ENCODE measurements around the gene DOCK10. TPM values are rescaled to one million over a fixed set of nuclear protein-coding genes. Genes with fewer than 3 reads are reported as not detected.

Gene DOCK10
- polyA plus RNA-seq, 4 donors: 9.6 to 11.6 (median 10.1) TPM

DNA sequence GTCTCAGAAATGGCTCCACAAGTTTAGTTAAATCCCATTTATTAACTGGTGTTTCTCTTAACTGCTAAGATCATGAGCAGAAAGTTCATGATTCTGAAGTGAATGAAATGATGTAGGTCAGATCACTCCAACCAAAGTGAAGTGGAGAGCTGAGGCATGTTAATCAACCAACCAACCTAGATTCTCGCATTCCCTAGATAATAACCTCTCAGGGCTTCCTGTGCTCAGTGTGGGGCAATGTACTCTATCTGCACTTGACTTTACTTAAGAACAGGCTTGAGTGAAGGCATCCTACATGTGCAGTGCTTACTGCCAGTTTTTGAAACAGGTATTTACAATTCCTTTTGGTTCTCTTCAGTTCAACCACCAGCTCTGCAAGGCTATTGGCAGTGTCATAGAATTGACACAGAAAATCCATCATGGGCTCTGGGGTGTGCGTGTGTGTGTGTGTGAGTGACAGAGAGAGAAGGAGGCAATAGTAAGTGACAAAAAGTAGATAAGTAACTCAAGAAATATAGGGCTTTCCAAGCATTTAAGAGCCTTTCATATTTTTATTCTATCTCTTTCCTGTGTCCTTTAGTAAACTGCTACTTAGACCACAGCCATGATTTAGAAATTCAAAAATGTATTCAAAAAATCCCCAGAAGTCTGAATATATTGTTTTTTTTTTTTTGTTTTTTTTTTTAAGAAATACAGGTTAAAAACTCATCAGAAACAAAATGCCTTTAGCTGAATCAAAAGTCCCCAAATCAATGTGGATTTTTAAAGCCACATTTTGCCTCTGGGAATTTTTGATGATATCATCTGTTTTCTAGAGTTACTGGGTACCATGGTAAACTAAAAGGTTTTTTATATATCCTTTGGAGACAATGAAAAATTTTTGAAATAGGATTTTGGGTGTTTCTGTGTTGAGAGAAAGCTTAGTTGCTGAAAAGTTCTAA, 28.6 kb downstream of the DOCK10 start:
- DNase-seq (ENCODE audit: low read depth in 4 of 4, low spot score in 3 of 4): no peak

- DNase-seq (ENCODE audit: low read depth in 4 of 4, low spot score in 3 of 4): no peak
Observed at GRCh38 chr2:225011585-225011984, 30.7 kb downstream of the DOCK10 start.

DNA sequence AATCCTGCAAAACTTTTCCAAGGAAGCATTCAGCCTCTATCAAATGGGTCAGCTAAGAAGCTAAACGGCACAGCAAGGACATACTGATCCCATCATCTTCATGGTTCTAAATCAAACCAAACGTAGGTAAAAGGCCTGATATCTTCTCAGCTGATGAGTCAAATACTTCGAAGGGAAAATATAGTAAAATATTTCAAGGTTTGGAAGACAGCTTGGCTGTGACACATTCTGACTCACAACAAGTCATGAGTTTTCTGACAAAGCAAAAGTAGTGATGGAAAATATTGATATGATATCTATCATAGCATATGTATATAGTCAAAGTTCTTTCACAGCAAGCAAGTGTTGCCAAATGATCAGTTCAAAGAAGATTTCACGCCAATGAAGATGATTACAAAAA, 31.5 kb downstream of the DOCK10 start:
- DNase-seq (ENCODE audit: low read depth in 4 of 4, low spot score in 3 of 4): no peak

DNA sequence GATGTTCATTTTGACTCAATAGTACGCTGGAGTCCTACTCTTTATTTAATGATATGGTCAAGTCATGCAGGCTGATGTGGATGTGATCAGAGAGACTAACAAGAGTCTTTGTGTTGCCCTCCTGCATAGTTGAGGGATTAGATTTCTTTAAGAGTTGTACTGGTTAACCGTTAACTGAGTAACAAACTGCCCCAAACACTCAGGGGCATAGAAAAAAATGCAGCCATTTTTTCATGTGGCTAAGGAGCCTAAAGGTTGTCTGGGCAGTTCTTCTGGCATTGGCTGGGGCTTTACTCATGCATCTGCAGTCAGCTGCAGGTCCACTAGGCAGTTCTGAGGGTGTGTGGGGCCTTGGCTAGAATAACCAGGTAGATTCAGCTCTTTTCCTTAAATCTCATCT, 32.5 kb downstream of the DOCK10 start:
- DNase-seq (ENCODE audit: low read depth in 4 of 4, low spot score in 3 of 4): no peak

- DNase-seq (ENCODE audit: low read depth in 4 of 4, low spot score in 3 of 4): no peak
Observed at GRCh38 chr2:225008935-225009334, 33.3 kb downstream of the DOCK10 start.

DNA sequence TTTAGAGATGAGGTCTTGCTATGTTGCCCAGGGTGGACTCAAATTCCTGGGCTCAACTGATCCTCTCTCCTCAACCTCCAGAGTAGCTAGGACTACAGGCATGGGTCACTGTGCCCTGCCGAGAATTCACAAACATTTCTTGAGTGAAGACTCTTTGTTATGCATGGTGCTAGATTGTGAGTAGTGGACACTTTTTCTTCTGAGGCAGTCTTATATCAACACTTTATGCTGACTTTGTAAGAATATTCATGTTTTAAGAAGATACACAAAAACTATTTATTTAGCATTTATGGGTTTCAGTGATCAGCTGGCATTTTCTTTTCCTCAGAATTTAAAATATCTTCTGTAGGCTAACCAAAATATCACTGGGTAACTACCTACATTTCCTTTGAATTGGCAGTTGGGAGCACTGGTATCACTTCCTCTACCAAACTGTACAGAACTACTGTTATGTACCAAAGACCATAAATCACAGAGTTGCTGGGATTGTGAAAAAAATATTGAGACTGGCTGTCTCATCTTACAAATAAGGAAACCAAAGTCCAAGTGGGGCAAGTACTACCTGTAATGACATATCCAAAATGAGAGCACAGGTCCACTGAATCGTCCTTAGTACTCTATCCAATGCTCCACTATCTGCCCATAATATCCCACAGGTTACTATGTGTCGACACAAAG, 34.0 kb downstream of the DOCK10 start:
- no peak for DNase-seq (ENCODE audit: low read depth in 4 of 4, low spot score in 3 of 4)

DNA sequence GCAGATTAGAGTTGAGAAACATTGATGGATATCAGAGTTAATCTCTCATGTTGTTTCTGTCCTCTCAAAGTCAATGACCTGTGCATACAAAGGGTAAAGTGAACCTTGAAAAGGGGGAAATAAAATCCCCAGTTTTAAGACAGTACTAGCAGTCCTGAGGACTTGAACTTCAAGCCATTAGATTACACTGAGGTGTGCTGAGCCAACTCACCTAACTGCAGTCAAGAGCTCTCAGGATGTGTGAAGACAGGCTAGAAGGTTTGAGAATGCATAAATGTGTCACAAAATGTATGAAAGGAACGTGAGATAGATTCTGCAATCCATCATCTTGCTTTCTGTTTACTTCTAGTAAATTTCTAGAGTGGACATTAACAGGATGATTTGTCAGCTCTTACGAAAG, 35.5 kb downstream of the DOCK10 start:
- no peak for DNase-seq (ENCODE audit: low read depth in 4 of 4, low spot score in 3 of 4)

DNA sequence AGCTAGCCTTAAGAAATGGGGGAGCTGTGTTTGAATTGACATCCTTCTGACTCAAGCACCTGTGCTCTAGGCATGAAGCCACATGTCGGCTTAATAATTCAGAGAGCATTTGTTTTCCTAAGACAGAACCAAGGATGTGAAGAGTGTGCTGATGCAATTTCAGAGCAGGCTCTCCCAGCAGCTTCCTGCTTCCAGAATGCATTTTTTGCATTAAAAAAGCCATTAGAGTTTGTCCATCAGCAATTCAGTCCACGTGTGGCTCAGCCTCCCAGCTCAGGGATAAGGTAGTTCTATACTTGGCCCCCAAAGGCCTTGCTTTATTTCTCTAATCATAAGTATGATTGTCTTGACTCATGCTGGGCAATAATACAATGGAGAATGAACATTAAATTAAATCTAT, 37.7 kb downstream of the DOCK10 start:
- no peak for DNase-seq (ENCODE audit: low read depth in 4 of 4, low spot score in 3 of 4)

GRCh38 chr2:225002656-225003045, 39.6 kb downstream of the DOCK10 start:
- no peak for DNase-seq (ENCODE audit: low read depth in 4 of 4, low spot score in 3 of 4)

DNA sequence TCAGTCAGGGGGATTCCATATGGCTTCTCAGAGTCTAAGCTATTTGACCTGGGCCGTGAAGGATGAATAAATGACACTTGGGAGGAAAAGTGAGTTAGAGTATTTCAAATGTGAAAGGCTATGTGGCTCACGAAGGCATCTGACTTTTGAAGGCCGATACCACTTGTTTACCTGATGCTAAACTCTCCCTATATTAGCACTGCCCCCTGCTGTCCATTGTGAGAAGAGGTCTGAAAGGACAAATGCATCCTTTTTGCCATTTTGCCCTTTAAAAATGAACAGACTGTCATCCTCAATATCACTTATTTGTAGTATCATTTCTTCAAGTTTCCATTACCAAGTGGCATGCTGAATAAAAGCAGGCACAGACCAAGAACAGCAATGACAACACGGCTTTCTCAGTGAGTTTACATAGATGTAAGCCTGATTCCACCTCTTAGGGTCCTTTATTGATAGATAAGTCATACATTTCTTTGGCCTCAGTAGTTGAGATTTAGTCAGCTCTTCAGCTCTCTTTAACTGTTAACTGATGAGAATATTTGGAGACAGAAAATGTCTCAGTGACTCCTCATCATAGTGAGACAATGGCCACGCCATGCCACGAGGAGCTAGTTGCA, 40.1 kb downstream of the DOCK10 start:
- no peak for DNase-seq (ENCODE audit: low read depth in 4 of 4, low spot score in 3 of 4)

- no peak for DNase-seq (ENCODE audit: low read depth in 4 of 4, low spot score in 3 of 4)
Observed at GRCh38 chr2:224999754-225000153, 42.5 kb downstream of the DOCK10 start.

DNA sequence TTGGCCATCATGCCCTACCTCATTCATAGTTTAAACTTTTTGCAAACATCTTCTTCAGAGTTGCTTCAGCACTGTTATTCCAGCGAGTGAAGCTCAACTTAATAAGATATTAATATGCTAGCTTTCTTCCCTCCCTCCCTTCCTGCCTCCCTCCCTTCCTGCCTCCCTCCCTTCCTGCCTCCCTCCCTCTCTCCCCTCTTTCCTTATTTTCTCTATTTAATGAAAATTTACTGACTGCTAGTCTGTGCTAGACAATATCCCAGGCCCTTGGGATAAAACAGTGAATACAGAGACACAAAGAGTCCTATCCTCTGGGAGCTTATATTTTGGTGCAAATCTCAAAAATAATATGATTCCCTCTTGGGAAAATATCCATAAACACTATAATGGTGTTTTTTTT, 42.9 kb downstream of the DOCK10 start:
- DNase-seq (ENCODE audit: low read depth in 4 of 4, low spot score in 3 of 4): no peak

- DNase-seq (ENCODE audit: low read depth in 4 of 4, low spot score in 3 of 4): no peak
Observed at GRCh38 chr2:224997802-224998201, 44.5 kb downstream of the DOCK10 start.

DNA sequence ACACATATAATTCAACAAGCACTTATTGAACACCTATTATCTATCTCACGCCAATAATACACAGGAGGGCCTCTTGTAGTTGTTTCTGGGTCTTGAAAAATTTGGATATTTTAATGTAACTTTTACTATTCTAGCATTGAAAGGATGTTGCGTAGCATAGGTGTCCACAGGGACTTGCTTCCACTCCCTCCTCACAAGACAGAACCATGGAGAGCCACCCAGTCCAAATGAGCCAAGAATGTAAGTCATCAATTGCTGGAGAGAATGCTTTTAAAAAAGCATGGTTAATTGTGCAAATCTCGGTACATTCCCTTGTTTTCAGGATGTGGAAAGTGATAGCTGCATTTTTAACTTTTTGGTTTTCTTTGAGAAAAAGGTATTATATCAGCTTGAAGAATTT, 46.8 kb downstream of the DOCK10 start:
- DNase-seq (ENCODE audit: low read depth in 4 of 4, low spot score in 3 of 4): no peak

- DNase-seq (ENCODE audit: low read depth in 4 of 4, low spot score in 3 of 4): no peak
Observed at GRCh38 chr2:224994242-224994823, 47.9 kb downstream of the DOCK10 start.

- no peak for DNase-seq (ENCODE audit: low read depth in 4 of 4, low spot score in 3 of 4)
Observed at GRCh38 chr2:224990710-224991109, 51.6 kb downstream of the DOCK10 start.

DNA sequence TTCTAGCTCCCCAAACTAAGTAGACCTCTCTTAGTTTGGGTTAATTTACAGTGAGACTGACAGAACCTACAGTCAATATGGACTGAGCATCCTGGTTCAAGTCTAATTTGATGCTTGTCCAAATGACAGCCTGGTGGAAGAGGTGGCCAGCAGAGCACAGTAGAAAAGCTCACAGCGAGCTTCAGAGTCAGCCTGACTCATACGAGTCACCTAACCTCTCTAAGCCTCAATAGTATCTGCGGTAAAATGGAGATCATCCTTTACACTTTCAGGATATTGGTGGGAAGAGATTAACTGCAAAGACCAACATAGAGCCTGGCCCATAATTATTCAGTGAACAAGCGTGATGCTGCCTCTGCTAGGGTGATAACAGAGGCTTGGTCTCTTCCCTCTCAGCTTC, 54.5 kb downstream of the DOCK10 start:
- DNase-seq (ENCODE audit: low read depth in 4 of 4, low spot score in 3 of 4): no peak

DNA sequence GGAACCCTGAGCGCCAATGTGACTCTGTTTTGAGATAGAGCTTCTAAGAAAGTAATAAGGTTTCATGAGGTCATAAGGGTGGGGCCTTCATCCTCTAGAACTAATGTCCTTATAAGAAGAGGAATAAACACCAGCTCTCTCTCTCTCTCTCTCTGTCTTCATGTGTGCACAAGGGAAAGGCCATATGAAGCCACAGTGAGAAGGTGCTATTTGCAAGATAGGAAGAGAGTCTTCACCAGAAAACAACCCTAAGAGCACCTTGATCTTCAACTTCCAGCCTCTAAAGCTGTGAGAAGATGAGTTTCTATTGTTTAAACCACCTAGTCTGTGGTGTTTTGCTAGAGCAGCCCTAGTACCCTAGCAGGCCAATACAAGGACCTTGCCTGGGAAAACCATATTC, 55.8 kb downstream of the DOCK10 start:
- no peak for DNase-seq (ENCODE audit: low read depth in 4 of 4, low spot score in 3 of 4)

DNA sequence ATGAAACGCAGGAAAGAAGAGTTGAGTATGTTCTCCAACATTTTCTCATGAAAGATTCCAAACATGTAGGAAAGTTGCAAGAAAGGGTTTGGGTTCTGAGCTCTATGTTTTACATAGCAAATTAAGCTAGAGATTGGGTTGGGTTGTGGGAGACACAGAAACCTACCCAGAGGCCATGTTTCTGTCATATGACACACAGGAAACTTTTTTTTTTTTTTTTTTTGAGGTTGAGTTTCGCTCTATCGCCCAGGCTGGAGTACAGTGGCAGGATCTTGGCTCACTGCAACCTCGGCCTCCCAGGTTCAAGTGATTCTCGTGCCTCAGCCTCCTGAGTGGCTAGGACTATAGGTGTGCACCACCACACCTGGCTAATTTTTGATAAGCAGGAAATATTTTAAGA, 57.6 kb downstream of the DOCK10 start:
- DNase-seq (ENCODE audit: low read depth in 4 of 4, low spot score in 3 of 4): no peak

GRCh38 chr2:224983712-224984554, 58.3 kb downstream of the DOCK10 start:
- DNase-seq (ENCODE audit: low read depth in 4 of 4, low spot score in 3 of 4): no peak

All from left renal pelvis (tissue), 4 donors.